Gastroesophageal sphincter (tissue), 4 donors: ENCODE data around the gene LPP. TPM values are rescaled to one million over a fixed set of nuclear protein-coding genes. Genes with fewer than 3 reads are reported as not detected.

Experiments
- ATAC-seq: fragments of 150-250 bp; one replicate; pipeline ENCODE4 v1.9.1; 2016; ENCODE audit warnings: mild to moderate bottlenecking, moderate library complexity
- H3K27ac ChIP-seq, 4 donors: fragments of 200-600 bp; sonication (generic) in 3 of 4; 1 replicate in 3 of 4; 2 replicates in 1 of 4; pipeline ENCODE4 v1.5.1; 2016 to 2019
- H3K27me3 ChIP-seq: fragments of 200-600 bp; sonication (generic); one replicate; pipeline ENCODE4 v1.5.1; 2019
- H3K36me3 ChIP-seq, 2 donors: fragments of 200-600 bp; sonication (generic); one replicate each; pipeline ENCODE4 v1.5.1; 2019; ENCODE audit warnings: control low read depth in 1 of 2
- H3K4me1 ChIP-seq, 3 donors: fragments of 200-600 bp; sonication (generic); 1 replicate in 2 of 3; 2 replicates in 1 of 3; pipeline ENCODE4 v1.5.1; 2016 to 2019; ENCODE audit warnings: control low read depth in 2 of 3
- H3K4me3 ChIP-seq, 2 donors: fragments of 200-600 bp; sonication (generic); one replicate each; pipeline ENCODE4 v1.5.1; 2019; ENCODE audit warnings: mild to moderate bottlenecking in 1 of 2, moderate library complexity in 1 of 2
- H3K9me3 ChIP-seq, 3 donors: fragments of 200-600 bp; sonication (generic); one replicate each; pipeline ENCODE4 v1.5.1; 2017 to 2019; ENCODE audit warnings: control low read depth in 2 of 3
- EP300 ChIP-seq: sonication (generic); formaldehyde crosslinking; IDR thresholded peaks from one replicate; pipeline ENCODE4 v1.6.1; 2017; ENCODE audit warnings: antibody characterized with exemption, mild to moderate bottlenecking
- POLR2A ChIP-seq, 2 donors: fragments of 450-650 bp; IDR thresholded peaks; one replicate each; pipeline ENCODE4 v1.6.1; 2017; ENCODE audit warnings: antibody characterized with exemption in 2 of 2, mild to moderate bottlenecking in 2 of 2, moderate library complexity in 1 of 2
- POLR2AphosphoS5 ChIP-seq: sonication (generic); formaldehyde crosslinking; IDR thresholded peaks from one replicate; pipeline ENCODE4 v1.6.1; 2017; ENCODE audit warnings: antibody characterized with exemption
- WGBS, 2 donors: methylation state at CpG; one replicate each; pipeline ENCODE4 v1.1.5; 2018; ENCODE audit warnings: low coverage in 1 of 2; 5-methylcytosine and 5-hydroxymethylcytosine counted together
- total RNA-seq, 4 donors: library from RNA; depleted of rRNA; stranded (reverse); fragments of >200 nt; gene quantifications; one replicate each; pipeline ENCODE4 v1.1.0, GENCODE V29; 2016
- TF ChIP-seq, protein P1 (sequence below), 4 experiments: fragments of 200-600 bp in 2 of 4; fragments of 450-650 bp in 2 of 4; sonication (generic) in 1 of 4; IDR thresholded peaks; one replicate each; pipeline ENCODE4 v1.5.1; 2017 to 2019; ENCODE audit warnings: antibody characterized with exemption in 4 of 4, mild to moderate bottlenecking in 2 of 4, moderate library complexity in 2 of 4

LPP gene, protein sequence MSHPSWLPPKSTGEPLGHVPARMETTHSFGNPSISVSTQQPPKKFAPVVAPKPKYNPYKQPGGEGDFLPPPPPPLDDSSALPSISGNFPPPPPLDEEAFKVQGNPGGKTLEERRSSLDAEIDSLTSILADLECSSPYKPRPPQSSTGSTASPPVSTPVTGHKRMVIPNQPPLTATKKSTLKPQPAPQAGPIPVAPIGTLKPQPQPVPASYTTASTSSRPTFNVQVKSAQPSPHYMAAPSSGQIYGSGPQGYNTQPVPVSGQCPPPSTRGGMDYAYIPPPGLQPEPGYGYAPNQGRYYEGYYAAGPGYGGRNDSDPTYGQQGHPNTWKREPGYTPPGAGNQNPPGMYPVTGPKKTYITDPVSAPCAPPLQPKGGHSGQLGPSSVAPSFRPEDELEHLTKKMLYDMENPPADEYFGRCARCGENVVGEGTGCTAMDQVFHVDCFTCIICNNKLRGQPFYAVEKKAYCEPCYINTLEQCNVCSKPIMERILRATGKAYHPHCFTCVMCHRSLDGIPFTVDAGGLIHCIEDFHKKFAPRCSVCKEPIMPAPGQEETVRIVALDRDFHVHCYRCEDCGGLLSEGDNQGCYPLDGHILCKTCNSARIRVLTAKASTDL
- total RNA-seq: 1,000 to 10,000 TPM; 1,243 to 2,297 (median 2,164) TPM

DNA sequence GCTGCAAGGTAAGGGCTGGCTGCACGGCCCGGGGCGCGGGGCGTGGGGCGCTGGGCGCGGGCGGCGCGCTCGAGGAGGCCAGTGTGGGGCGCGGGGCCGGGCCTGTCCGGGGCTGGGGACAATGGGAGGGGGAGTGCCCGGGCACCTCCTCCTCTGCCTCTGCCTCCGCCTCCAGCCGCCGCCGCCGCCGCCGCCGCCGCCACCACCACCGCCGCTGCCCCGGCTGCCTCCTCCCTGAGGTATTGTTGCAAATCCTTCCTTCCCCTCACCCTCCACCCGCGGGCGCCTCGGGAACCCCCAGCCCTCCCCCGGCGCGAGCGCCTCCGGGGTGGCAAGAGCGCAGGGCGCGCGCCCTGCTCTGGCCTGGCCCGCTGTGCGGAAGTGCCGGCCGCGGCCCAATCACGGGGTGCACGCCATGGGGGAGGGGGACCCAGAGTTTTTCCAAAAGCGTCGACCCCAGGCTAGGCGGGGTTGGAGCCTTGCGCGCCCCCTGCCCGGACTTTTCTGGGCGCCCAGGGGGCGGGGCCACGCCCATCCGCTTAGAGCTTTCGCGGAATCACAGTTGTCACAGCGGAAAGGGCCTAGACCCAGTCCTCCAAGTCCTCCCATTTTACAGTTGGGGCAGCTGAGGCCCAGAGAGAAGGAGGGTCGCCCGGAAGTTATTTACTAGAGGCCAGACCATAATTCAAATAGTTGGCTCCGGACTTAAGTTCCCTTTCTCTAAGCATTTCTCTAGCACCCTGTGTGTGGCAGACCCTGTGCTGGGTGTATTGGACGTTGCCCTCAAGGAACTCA is at the start of gene LPP:
Gene LPP, plus strand, starts transcription at position 144 of the 795 bp plus-strand sequence. CDS start 251,964 bp downstream, outside the sequence.
- no peak for TF ChIP-seq EP300
- TF ChIP-seq POLR2A (IDR thresholded peaks at IDR 0.05): peak; percentile 66 to 85
- TF ChIP-seq, protein P1, sequence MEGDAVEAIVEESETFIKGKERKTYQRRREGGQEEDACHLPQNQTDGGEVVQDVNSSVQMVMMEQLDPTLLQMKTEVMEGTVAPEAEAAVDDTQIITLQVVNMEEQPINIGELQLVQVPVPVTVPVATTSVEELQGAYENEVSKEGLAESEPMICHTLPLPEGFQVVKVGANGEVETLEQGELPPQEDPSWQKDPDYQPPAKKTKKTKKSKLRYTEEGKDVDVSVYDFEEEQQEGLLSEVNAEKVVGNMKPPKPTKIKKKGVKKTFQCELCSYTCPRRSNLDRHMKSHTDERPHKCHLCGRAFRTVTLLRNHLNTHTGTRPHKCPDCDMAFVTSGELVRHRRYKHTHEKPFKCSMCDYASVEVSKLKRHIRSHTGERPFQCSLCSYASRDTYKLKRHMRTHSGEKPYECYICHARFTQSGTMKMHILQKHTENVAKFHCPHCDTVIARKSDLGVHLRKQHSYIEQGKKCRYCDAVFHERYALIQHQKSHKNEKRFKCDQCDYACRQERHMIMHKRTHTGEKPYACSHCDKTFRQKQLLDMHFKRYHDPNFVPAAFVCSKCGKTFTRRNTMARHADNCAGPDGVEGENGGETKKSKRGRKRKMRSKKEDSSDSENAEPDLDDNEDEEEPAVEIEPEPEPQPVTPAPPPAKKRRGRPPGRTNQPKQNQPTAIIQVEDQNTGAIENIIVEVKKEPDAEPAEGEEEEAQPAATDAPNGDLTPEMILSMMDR (IDR thresholded peaks at IDR 0.05): peak in 1 of 4 experiments; percentile 14
- H3K36me3 ChIP-seq: no peaks in the 10 kb centered on the region
- 0% methylated on average over 1 of the region's 66 CpGs; no CpG with 5 or more reads in 1 of the 2 donors for WGBS, 2 donors
- H3K9me3 ChIP-seq: no peaks in the 10 kb centered on the region
- H3K4me3 ChIP-seq: peak within 1 kb of the TSS; percentile 84 to 89
- H3K4me1 ChIP-seq: peaks cover 0 to 59% (median 9%) of the 10 kb centered on the region in 3 donors
- H3K27me3 ChIP-seq: no peaks in the 10 kb centered on the region
- ATAC-seq: peak; percentile 83
- peak within 1 kb of the TSS; percentile 88 to 100 (median 96) for H3K27ac ChIP-seq

DNA sequence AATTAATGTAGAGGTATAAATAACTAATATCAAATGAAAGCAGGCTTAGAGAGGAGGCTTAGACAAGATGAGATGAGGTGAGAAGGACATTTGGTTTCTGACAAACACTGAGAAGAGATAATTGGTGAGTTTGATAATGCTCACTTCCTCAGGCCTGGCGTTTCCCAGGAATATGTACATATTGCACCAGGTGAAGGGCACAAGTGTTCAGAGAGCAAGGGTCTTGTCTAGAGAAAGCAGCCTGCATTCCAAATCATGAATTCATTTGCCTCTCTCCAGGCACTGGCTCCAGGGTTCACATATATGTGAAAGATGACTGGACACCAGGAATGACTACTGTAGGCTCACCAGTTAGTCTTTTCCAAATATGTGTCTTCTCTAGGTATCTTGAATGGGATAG is 48.0 kb upstream of the LPP start:
- no peak for ATAC-seq
- H3K36me3 ChIP-seq: no peaks in the 10 kb centered on the region
- no peaks in the 10 kb centered on the region for H3K27me3 ChIP-seq
- peaks cover 0 to 4% (median 0%) of the 10 kb centered on the region in 3 donors for H3K9me3 ChIP-seq
- no peak overlapping the region for H3K27ac ChIP-seq
- no peaks in the 10 kb centered on the region for H3K4me1 ChIP-seq
- no peak overlapping the region for H3K4me3 ChIP-seq
- 63 to 88% methylated on average over 1 of the region's 1 CpG for WGBS, 2 donors
- TF ChIP-seq, protein P1 (IDR thresholded peaks at IDR 0.05): no peak
- TF ChIP-seq POLR2AphosphoS5: no peak
- TF ChIP-seq EP300: no peak
- no peak for TF ChIP-seq POLR2A (IDR thresholded peaks at IDR 0.05)

DNA sequence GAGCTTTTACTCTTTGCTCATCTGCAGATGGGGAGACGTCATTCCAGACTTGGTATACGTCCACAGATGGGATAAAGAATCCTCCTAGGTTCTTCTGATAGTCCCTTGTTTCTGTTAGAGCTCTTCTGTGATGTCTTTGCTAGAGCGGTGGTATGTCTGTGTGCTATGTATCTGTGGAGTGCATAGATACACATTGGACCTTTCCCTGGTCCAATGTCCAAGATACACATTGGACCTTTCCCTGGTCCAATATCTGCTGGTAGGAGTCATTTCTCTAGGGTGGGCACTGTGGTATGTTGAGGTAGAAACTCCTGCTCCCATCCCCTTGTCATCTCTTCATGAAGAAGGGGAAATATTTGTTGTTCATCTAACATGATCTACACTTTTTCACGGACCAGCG is 47.5 kb upstream of the LPP start:
- Histone ChIP-seq H3K4me1 (no peaks in the 10 kb centered on the region), H3K27ac (no peak overlapping the region), H3K9me3 (no peaks in the 10 kb centered on the region), H3K36me3 (no peaks in the 10 kb centered on the region), H3K4me3 (no peak overlapping the region), H3K27me3 (no peaks in the 10 kb centered on the region)
- TF ChIP-seq POLR2A (IDR thresholded peaks at IDR 0.05): no peak
- no peak for TF ChIP-seq EP300
- TF ChIP-seq POLR2AphosphoS5: no peak
- TF ChIP-seq, protein P1 (IDR thresholded peaks at IDR 0.05): no peak
- 83 to 85% methylated on average over 5 of the region's 5 CpGs for WGBS, 2 donors
- no peak for ATAC-seq

DNA sequence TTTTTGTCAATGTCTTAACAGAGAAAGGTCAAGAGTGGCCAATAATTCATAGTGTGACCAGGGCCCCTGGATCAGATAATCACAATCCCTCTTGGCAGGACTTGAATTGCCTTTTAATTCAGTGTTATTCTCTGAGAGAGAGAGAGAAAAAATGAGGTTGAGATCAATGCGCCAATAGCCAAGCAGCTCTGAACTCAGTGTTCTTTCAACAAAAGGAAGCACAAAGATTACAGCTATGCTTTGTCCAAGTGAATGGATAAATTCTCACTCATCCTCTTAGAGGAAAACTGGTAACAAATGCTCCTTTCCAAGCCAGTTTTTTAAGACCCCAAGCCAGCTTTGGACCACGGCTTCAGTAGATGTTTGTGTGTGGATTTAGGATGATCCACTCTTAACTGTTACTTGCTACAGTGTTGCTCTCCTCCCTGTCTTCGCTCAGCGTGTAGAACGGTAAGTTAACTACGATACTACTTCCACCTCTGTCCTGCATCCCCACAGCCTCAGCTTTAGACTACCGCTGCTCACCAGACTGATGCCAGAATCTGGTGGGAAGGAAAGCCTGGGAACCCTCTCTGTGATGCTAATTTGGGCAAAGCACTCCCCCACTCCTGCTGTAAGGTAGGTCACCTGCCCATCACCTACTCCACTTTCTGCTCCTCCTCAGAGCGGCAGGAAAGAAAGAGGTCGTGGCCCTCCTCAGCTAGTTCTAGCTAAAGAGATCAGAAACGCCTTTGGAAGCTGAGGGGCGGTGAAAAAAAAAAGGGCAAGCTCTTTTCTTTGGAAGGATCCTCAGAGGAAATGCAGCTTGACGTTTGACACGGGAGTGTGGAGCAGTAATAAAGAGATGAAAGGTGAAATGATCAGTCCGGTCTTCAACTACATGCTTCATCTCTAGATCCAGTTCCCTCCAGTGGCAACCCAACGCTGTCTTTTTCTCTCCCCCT is 46.8 kb upstream of the LPP start:
- 79 to 97% methylated on average over 11 to 13 of the region's 15 CpGs for WGBS, 2 donors
- Histone ChIP-seq H3K4me1 (no peaks in the 10 kb centered on the region), H3K9me3 (no peaks in the 10 kb centered on the region), H3K36me3 (no peaks in the 10 kb centered on the region), H3K27me3 (no peaks in the 10 kb centered on the region), H3K27ac (no peak overlapping the region), H3K4me3 (no peak overlapping the region)
- no peak for ATAC-seq
- TF ChIP-seq POLR2A (IDR thresholded peaks at IDR 0.05): no peak
